ENCODE results near the gene FAM120A. TPM values are rescaled to one million over a fixed set of nuclear protein-coding genes. Genes with fewer than 3 reads are reported as not detected.
A peak's percentile ranks its signal among the peaks of the same experiment; 100 is the strongest.

The FAM120A gene
- total and polyA plus RNA-seq, 9 of the 15 experiments (the other 6 are each of a cell fraction or from before 2014, with no cell fraction given): 8.7 to 71.0 (median 42.2) TPM

GRCh38 chr9:93601666-93602065 is 150.2 kb downstream of the FAM120A start:
- BruUV-seq (replicated peaks): no TSS peak
- ATAC-seq: no peak

More at GRCh38 chr9:93601666-93602065, 150.2 kb downstream of the FAM120A start:
- Histone ChIP-seq H2AFZ (ENCODE audit: low read depth, low read length) (no peak overlapping the region), H3K36me3 (ENCODE audit: control insufficient read depth, insufficient read depth, low read length) (no peaks in the 10 kb centered on the region), H3K79me2 (ENCODE audit: control insufficient read depth, insufficient read depth, low read length) (peaks cover 7% of the 10 kb centered on the region; the same call in 2 of the 3 replicates), H3K9me1 (ENCODE audit: control insufficient read depth, insufficient read depth, low read length) (no peaks in the 10 kb centered on the region), H3K27me3 (ENCODE audit: control insufficient read depth in 2 of 2, insufficient read depth in 2 of 2, low read length in 2 of 2) (no peaks in the 10 kb centered on the region), H3K27ac (ENCODE audit: extremely low read depth, low read depth, low read length) (no peak overlapping the region), H3K9me3 (replicated peaks; ENCODE audit: control insufficient read depth, insufficient read depth, low read depth, low read length) (no peaks in the 10 kb centered on the region), H3K4me3 (no peak overlapping the region), H3K4me2 (ENCODE audit: insufficient read depth, low read length) (no peak overlapping the region), H4K20me1 (replicated peaks; ENCODE audit: control insufficient read depth, insufficient read depth, low read length) (peaks cover 17% of the 10 kb centered on the region; the same call in 1 of the 2 replicates), H3K9ac (ENCODE audit: insufficient read depth in 1 of 2, low read depth in 2 of 2, low read length in 2 of 2) (no peak overlapping the region), H3K4me1 (replicated peaks in 1 of 2; ENCODE audit: control insufficient read depth in 2 of 2, insufficient read depth in 2 of 2, low read length in 2 of 2) (peaks cover 11 to 14% of the 10 kb centered on the region in 2 experiments; a peak in 4 of 5 replicates)
- WGBS (ENCODE audit: insufficient coverage, low coverage, missing lambda C conversion rate): 26% methylated on average over 3 of the region's 5 CpGs
- ChIA-PET POLR2A (interaction anchor here (0.6 kb wide), 1 partner anchor 25 kb away, joined by 3 read pairs; no protein-coding TSS in a partner anchor), CTCF (ENCODE audit: low intra/inter-chr PET ratio) (no interaction called here)
- FAIRE-seq: no peak
- intact Hi-C loops (cut with micrococcal nuclease): no loop called here
- in situ Hi-C loops (cut with MboI): no loop called here
- DNase-seq (ENCODE audit: extremely low read depth in 1 of 4, low spot score in 3 of 4): no peak
- TF ChIP-seq EGR1 (conservative IDR thresholded peaks at IDR 0.05) (0 out of 2 replicates have a peak, but pooled peaks have one; percentile 6), ZNF609 (CRISPR knock-in tag; IDR thresholded peaks at IDR 0.05; ENCODE audit: borderline replicate concordance) (no peak)
